Liver (tissue), 3 donors: ENCODE measurements around the gene CLIC5.

Source experiments
- ATF3 ChIP-seq: IDR thresholded peaks from 2 replicates; pipeline ENCODE4 v1.6.1; 2016; ENCODE audit warnings: antibody characterized with exemption
- CTCF ChIP-seq: fragments of 150-350 bp; IDR thresholded peaks from 2 replicates; pipeline ENCODE4 v1.5.1; 2017; ENCODE audit warnings: improper control_type of control experiment, low read depth, low read length; ENCODE audit not compliant: missing input control
- GABPA ChIP-seq, 2 donors: IDR thresholded peaks in 1 of 2; conservative IDR thresholded peaks in 1 of 2; 2 replicates each; pipeline ENCODE4 v1.6.1; 2016; ENCODE audit warnings: antibody characterized with exemption in 2 of 2, mild to moderate bottlenecking in 1 of 2, moderate library complexity in 1 of 2
- HNF4G ChIP-seq: IDR thresholded peaks from 2 replicates; pipeline ENCODE4 v1.6.1; 2016; ENCODE audit warnings: antibody characterized with exemption
- MAX ChIP-seq: IDR thresholded peaks from 2 replicates; pipeline ENCODE4 v1.6.1; 2016; ENCODE audit warnings: antibody characterized with exemption
- NR2F2 ChIP-seq: IDR thresholded peaks from 2 replicates; pipeline ENCODE4 v1.6.1; 2016; ENCODE audit warnings: antibody characterized with exemption
- RAD21 ChIP-seq, 2 donors: IDR thresholded peaks; 2 replicates each; pipeline ENCODE4 v1.6.1; 2016; ENCODE audit warnings: antibody characterized with exemption in 2 of 2, mild to moderate bottlenecking in 2 of 2
- RXRA ChIP-seq, 2 donors: IDR thresholded peaks; 2 replicates each; pipeline ENCODE4 v1.6.1; 2017 to 2018; ENCODE audit warnings: antibody characterized with exemption in 2 of 2, mild to moderate bottlenecking in 1 of 2
- ZBTB33 ChIP-seq: IDR thresholded peaks from 2 replicates; pipeline ENCODE4 v1.6.1; 2016; ENCODE audit warnings: antibody characterized with exemption
- donor health status: healthy.
- donor health status: healthy.

GRCh38 chr6:45961125-45961524 is 54.5 kb downstream of the CLIC5 start:
- TF ChIP-seq CTCF (no peak), GABPA (IDR thresholded peaks at IDR 0.05 in 1 of 2, conservative IDR thresholded peaks at IDR 0.05 in 1 of 2) (no peak), RXRA (IDR thresholded peaks at IDR 0.05) (no peak), HNF4G (no peak), RAD21 (IDR thresholded peaks at IDR 0.05) (no peak), ZBTB33 (no peak), ATF3 (no peak), MAX (no peak), NR2F2 (no peak)
